ENCODE results near the gene RTL1. TPM values are rescaled to one million over a fixed set of nuclear protein-coding genes. Genes with fewer than 3 reads are reported as not detected.

The RTL1 gene
- polyA plus RNA-seq, 4 donors: 0.18 TPM; not detected in 3

DNA sequence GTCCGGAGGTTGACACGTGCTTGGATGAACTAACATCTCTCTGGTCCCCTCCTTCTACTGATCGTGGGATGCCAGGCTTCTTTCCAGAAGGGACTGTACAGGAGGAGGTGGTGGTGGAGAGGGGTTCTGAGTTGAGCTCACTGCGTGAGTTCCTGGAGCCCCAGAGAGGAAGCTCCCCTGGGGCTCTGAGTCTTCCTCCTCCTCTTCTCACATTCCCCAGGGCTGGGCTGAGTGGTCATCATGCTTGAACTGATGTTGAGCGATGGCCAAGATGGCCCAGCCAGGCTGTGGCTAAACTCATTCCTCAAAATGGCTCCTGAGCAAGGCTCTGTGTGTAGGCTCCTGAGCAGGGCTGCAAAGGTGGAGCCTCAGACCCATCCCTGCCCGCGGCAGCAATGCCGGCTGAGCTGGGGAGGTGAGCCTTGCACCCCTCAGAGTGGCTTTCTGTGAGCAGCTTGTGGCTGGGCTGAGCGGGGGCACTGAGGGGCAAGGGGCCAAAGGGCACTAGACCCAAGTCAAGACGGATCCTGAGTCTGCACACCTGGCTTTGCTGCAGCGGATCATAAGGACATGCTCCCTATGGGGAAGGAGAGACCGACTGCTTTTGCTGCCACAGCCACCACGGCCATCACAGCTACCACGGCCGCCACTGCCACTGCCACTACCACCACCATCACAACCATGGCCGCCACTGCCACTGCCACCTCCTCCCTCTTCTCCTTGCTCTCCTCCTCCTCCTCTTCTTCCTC lies 42.2 kb downstream of the RTL1 start:
- Histone ChIP-seq H3K4me1 (ENCODE audit: control insufficient read depth in 3 of 3, insufficient read depth in 2 of 3, low read depth in 1 of 3, low read length in 2 of 3) (no peaks in the 10 kb centered on the region), H3K4me3 (ENCODE audit: low read depth in 1 of 3, low read length in 3 of 3) (no peak overlapping the region), H3K27ac (ENCODE audit: low read depth in 1 of 3, low read length in 2 of 3) (no peak overlapping the region), H3K36me3 (ENCODE audit: control insufficient read depth in 3 of 3, insufficient read depth in 2 of 3, low read depth in 1 of 3, low read length in 3 of 3) (peaks cover 0 to 7% (median 0%) of the 10 kb centered on the region in 3 donors), H3K27me3 (ENCODE audit: control insufficient read depth in 3 of 3, insufficient read depth in 3 of 3, low read length in 3 of 3) (no peaks in the 10 kb centered on the region), H3K9me3 (ENCODE audit: control insufficient read depth in 2 of 2, insufficient read depth in 1 of 2, low read depth in 1 of 2, low read length in 1 of 2) (no peaks in the 10 kb centered on the region)
- DNase-seq (no peak), FAIRE-seq (no peak)
- 81 to 91% (median 87%) methylated on average over 11 to 16 of the region's 16 CpGs for WGBS, 3 donors

DNA sequence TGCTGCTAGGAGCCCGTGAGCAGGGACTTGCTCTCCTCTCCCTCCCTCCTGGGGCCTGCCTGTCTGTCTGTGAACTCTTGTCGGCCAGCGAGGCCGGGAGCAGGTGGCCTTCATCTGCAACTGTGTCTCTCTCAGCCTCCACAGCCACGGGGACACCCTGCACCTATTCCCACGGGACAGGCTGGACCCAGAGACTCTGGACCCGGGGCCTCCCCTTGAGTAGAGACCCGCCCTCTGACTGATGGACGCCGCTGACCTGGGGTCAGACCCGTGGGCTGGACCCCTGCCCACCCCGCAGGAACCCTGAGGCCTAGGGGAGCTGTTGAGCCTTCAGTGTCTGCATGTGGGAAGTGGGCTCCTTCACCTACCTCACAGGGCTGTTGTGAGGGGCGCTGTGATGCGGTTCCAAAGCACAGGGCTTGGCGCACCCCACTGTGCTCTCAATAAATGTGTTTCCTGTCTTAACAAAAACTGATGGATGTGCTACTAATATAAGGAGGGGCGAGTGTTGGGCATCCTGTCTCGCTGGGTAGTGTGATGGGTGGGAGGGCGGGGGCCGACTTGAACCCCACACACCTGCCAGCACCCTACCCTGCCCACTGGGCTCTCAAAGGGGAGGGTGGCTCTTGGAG lies 42.9 kb downstream of the RTL1 start:
- no peak overlapping the region for H3K4me3 ChIP-seq (ENCODE audit: low read depth in 1 of 3, low read length in 3 of 3)
- no peak for DNase-seq
- no peaks in the 10 kb centered on the region for H3K4me1 ChIP-seq (ENCODE audit: control insufficient read depth in 3 of 3, insufficient read depth in 2 of 3, low read depth in 1 of 3, low read length in 2 of 3)
- H3K36me3 ChIP-seq (ENCODE audit: control insufficient read depth in 3 of 3, insufficient read depth in 2 of 3, low read depth in 1 of 3, low read length in 3 of 3): peaks cover 0 to 7% (median 0%) of the 10 kb centered on the region in 3 donors
- peaks cover 0 to 2% (median 0%) of the 10 kb centered on the region in 3 donors for H3K27me3 ChIP-seq (ENCODE audit: control insufficient read depth in 3 of 3, insufficient read depth in 3 of 3, low read length in 3 of 3)
- no peak overlapping the region for H3K27ac ChIP-seq (ENCODE audit: low read depth in 1 of 3, low read length in 2 of 3)
- FAIRE-seq: no peak
- 76 to 82% (median 77%) methylated on average over 19 of the region's 19 CpGs for WGBS, 3 donors
- H3K9me3 ChIP-seq (ENCODE audit: control insufficient read depth in 2 of 2, insufficient read depth in 1 of 2, low read depth in 1 of 2, low read length in 1 of 2): no peaks in the 10 kb centered on the region

DNA sequence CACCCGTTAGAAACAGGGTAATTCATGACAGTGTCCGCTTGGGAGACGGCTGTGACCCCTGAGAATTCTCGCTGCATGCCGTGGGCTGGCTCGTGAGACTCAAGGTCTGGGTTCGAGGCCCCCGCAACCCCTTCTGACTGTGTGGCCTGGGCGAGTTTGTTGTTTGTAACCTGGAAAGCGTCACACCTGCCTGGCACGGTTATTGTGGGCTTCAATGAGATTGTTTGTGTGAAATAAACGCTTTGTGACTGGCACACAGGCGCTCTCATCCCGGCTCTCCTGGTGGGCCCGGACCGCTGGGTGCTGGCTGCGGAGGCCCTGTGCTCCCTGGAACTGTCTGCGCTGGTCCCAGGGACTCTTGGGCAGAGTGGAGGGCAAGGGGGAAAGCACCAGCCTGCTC lies 43.7 kb downstream of the RTL1 start:
- 86 to 92% (median 87%) methylated on average over 18 of the region's 18 CpGs for WGBS, 3 donors
- H3K4me1 ChIP-seq (ENCODE audit: control insufficient read depth in 3 of 3, insufficient read depth in 2 of 3, low read depth in 1 of 3, low read length in 2 of 3): no peaks in the 10 kb centered on the region
- no peak overlapping the region for H3K27ac ChIP-seq (ENCODE audit: low read depth in 1 of 3, low read length in 2 of 3)
- H3K27me3 ChIP-seq (ENCODE audit: control insufficient read depth in 3 of 3, insufficient read depth in 3 of 3, low read length in 3 of 3): peaks cover 0 to 2% (median 0%) of the 10 kb centered on the region in 3 donors
- DNase-seq: no peak
- no peaks in the 10 kb centered on the region for H3K9me3 ChIP-seq (ENCODE audit: control insufficient read depth in 2 of 2, insufficient read depth in 1 of 2, low read depth in 1 of 2, low read length in 1 of 2)
- H3K36me3 ChIP-seq (ENCODE audit: control insufficient read depth in 3 of 3, insufficient read depth in 2 of 3, low read depth in 1 of 3, low read length in 3 of 3): peaks cover 0 to 5% (median 0%) of the 10 kb centered on the region in 3 donors
- no peak for FAIRE-seq
- no peak overlapping the region for H3K4me3 ChIP-seq (ENCODE audit: low read depth in 1 of 3, low read length in 3 of 3)

DNA sequence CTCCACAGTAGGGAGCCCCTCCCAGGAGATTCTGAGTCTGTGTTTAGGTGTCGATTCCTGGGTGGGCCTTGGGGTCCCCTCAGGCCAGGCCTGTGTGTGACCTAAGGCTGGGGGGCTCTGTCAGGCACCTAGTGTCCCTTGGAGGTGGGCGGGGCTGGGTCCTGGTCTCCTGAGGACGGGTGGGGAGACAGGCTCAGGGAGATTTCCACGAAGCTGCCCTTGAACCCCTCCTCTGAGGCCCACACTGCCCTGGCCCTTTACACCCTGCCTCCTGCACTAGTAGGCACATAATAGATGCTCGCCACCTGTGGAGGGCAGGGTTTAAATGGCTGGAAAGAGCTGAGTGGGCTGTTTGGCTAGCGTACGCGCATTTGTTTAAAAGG lies 44.7 kb downstream of the RTL1 start:
- no peak for DNase-seq
- H3K27ac ChIP-seq (ENCODE audit: low read depth in 1 of 3, low read length in 2 of 3): no peak overlapping the region
- no peaks in the 10 kb centered on the region for H3K4me1 ChIP-seq (ENCODE audit: control insufficient read depth in 3 of 3, insufficient read depth in 2 of 3, low read depth in 1 of 3, low read length in 2 of 3)
- H3K36me3 ChIP-seq (ENCODE audit: control insufficient read depth in 3 of 3, insufficient read depth in 2 of 3, low read depth in 1 of 3, low read length in 3 of 3): peaks cover 0 to 5% (median 0%) of the 10 kb centered on the region in 3 donors
- no peak for FAIRE-seq
- no peaks in the 10 kb centered on the region for H3K9me3 ChIP-seq (ENCODE audit: control insufficient read depth in 2 of 2, insufficient read depth in 1 of 2, low read depth in 1 of 2, low read length in 1 of 2)
- H3K27me3 ChIP-seq (ENCODE audit: control insufficient read depth in 3 of 3, insufficient read depth in 3 of 3, low read length in 3 of 3): peaks cover 0 to 2% (median 0%) of the 10 kb centered on the region in 3 donors
- H3K4me3 ChIP-seq (ENCODE audit: low read depth in 1 of 3, low read length in 3 of 3): no peak overlapping the region
- WGBS, 3 donors: 35 to 66% (median 42%) methylated on average over 8 of the region's 8 CpGs

DNA sequence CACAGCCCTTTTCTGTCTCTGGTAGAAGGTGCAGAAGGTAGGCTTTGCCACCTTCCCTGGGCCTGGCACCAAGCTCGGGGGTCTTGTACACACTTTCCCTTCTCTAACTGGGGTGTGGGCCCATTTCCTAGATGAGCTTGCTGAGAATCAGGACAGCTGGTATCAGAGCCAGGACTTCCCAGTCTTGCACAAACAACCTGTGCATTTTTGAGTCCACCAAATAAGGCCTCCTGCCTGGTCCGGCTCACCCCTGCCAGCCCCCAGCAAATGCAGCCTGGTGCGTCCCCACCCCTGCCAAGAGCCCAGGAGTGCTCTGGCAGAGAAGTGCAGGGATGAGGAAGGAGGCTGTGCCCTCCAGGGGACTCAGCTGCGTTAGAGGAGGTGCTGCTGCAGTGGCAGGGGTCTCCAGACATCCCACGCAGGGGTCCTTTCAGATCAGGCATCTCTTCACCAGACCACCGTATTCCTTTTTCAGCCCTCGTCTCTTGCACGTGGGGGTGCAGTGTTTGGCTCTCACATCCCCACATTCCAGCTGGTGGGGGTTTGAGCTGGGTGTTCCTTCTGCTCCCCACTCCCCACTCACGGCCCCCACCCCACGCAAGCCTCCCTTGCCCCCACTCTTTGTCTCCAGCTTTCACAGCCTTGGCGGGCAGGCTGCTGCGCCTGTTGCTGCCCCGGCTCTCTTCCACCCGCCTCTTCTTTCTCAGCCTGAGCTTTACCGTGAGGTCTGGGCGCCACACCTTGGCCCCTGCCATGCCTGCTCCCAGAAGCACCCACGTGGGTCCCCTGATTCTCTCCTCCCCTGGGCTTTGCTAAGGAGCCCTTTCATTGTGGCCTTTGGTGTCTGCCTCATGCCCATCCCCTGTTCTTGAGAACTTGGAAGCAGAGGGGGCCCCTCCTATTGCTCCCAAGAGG lies 45.3 kb downstream of the RTL1 start:
- DNase-seq (no peak), FAIRE-seq (no peak)

DNA sequence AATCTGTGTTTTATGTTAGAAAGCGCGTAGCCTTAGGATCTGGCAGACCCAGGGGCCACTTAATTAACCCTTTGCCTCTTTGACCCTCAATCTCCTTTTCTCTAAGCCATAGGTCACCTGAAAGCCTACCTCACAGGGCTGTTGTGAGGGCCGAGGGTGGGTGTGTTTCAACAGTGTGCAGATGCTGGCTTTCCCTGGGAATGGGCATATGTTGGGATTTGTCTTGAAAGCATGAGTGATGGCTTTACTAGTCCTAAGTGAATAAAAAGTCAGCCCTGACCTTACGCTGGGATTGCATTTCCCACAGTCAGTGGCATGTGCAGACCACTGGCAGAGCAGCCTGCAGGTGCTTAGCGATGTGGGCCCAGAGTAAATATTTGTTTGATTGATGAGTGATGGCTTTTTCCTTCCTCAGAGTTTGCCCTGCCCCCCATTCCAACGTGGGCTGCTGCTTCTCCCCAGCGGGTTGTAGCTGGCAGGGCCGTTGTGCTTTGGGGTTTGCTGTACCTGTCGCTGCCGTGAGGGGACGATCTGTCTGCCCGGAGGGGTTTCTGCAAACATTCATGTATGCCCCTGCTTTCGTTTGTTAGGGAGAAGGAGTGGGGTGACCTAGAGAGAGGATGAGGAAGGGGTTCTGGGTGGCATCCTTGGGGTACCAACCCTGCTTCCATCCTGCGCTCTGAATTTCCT lies 46.1 kb downstream of the RTL1 start:
- 43 to 59% (median 51%) methylated on average over 14 of the region's 14 CpGs for WGBS, 3 donors
- Histone ChIP-seq H3K27ac (ENCODE audit: low read depth in 1 of 3, low read length in 2 of 3) (no peak overlapping the region), H3K36me3 (ENCODE audit: control insufficient read depth in 3 of 3, insufficient read depth in 2 of 3, low read depth in 1 of 3, low read length in 3 of 3) (peaks cover 0 to 5% (median 0%) of the 10 kb centered on the region in 3 donors), H3K9me3 (ENCODE audit: control insufficient read depth in 2 of 2, insufficient read depth in 1 of 2, low read depth in 1 of 2, low read length in 1 of 2) (no peaks in the 10 kb centered on the region), H3K4me3 (ENCODE audit: low read depth in 1 of 3, low read length in 3 of 3) (no peak overlapping the region), H3K4me1 (ENCODE audit: control insufficient read depth in 3 of 3, insufficient read depth in 2 of 3, low read depth in 1 of 3, low read length in 2 of 3) (no peaks in the 10 kb centered on the region), H3K27me3 (ENCODE audit: control insufficient read depth in 3 of 3, insufficient read depth in 3 of 3, low read length in 3 of 3) (peaks cover 0 to 2% (median 0%) of the 10 kb centered on the region in 3 donors)
- no peak for FAIRE-seq
- no peak for DNase-seq

More for the DNA sequence above, 45.3 kb downstream of the RTL1 start:
- Histone ChIP-seq H3K27me3 (ENCODE audit: control insufficient read depth in 3 of 3, insufficient read depth in 3 of 3, low read length in 3 of 3) (peaks cover 0 to 2% (median 0%) of the 10 kb centered on the region in 3 donors), H3K4me1 (ENCODE audit: control insufficient read depth in 3 of 3, insufficient read depth in 2 of 3, low read depth in 1 of 3, low read length in 2 of 3) (no peaks in the 10 kb centered on the region), H3K4me3 (ENCODE audit: low read depth in 1 of 3, low read length in 3 of 3) (no peak overlapping the region), H3K27ac (ENCODE audit: low read depth in 1 of 3, low read length in 2 of 3) (no peak overlapping the region), H3K36me3 (ENCODE audit: control insufficient read depth in 3 of 3, insufficient read depth in 2 of 3, low read depth in 1 of 3, low read length in 3 of 3) (peaks cover 0 to 5% (median 0%) of the 10 kb centered on the region in 3 donors), H3K9me3 (ENCODE audit: control insufficient read depth in 2 of 2, insufficient read depth in 1 of 2, low read depth in 1 of 2, low read length in 1 of 2) (no peaks in the 10 kb centered on the region)
- WGBS, 3 donors: 60 to 76% (median 72%) methylated on average over 16 to 17 of the region's 17 CpGs

DNA sequence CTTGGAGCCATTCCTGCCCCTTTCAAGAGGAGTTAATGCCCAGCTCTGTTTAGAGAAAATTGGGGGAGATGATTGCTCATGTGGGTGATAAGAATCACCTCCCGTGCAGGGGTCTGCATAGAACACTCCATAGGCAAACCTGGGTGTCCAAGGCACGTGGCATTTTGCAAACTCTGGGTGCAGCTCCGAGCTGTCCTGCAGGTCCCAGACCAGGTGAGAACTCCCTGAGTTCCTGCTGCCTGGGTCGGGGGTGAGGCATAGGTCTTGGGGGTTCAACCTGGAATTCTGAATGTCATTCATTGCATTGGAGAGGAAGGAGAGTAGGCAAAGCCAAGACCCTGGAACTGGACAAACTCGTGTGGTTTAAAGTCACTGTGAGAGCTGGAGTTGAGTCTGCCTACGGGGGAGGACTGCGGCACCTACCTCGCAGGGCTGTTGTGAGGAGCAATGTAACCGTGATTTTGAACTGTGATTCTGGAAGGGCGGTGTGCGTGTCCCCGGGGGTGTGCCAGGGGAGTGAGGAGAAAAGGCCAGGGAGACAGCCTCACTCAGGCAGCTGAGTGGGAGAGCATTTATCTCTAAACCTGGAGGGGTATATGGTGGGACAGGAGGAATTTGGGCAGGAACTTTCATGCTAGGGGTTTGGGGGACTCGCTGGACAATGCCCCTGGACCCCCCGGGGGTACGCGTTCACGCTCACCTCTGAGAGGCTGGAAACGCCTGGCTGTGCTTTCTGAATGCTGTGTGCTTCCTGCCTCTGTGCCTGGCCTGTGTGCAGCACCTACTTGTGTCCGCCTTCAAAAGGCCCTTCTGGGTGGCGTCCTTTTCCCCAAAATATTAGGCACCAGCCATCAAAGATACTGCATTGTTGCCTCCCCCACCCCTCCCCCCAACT lies 47.2 kb downstream of the RTL1 start:
- Histone ChIP-seq H3K9me3 (ENCODE audit: control insufficient read depth in 2 of 2, insufficient read depth in 1 of 2, low read depth in 1 of 2, low read length in 1 of 2) (no peaks in the 10 kb centered on the region), H3K36me3 (ENCODE audit: control insufficient read depth in 3 of 3, insufficient read depth in 2 of 3, low read depth in 1 of 3, low read length in 3 of 3) (peaks cover 0 to 5% (median 0%) of the 10 kb centered on the region in 3 donors), H3K4me1 (ENCODE audit: control insufficient read depth in 3 of 3, insufficient read depth in 2 of 3, low read depth in 1 of 3, low read length in 2 of 3) (no peaks in the 10 kb centered on the region), H3K27ac (ENCODE audit: low read depth in 1 of 3, low read length in 2 of 3) (no peak overlapping the region), H3K27me3 (ENCODE audit: control insufficient read depth in 3 of 3, insufficient read depth in 3 of 3, low read length in 3 of 3) (peaks cover 0 to 2% (median 0%) of the 10 kb centered on the region in 3 donors), H3K4me3 (ENCODE audit: low read depth in 1 of 3, low read length in 3 of 3) (no peak overlapping the region)
- WGBS, 3 donors: 75 to 86% (median 76%) methylated on average over 20 of the region's 20 CpGs
- DNase-seq (no peak), FAIRE-seq (no peak)
